HepG2 (cell line): ENCODE data around the gene ZNF71. TPM values are rescaled to one million over a fixed set of nuclear protein-coding genes. Genes with fewer than 3 reads are reported as not detected.

ENCODE experiments used
- AHR ChIP-seq: IDR thresholded peaks from 2 replicates; pipeline ENCODE4 v1.6.1; 2018; ENCODE audit warnings: missing genetic modification reagents, missing compliant biosample characterization
- HIVEP1 ChIP-seq: sonication (generic); formaldehyde crosslinking; IDR thresholded peaks from 2 replicates; pipeline ENCODE4 v1.4.0; 2020; ENCODE audit warnings: mild to moderate bottlenecking, missing genetic modification reagents
- HNRNPK ChIP-seq: fragments of 200-400 bp; formaldehyde crosslinking; IDR thresholded peaks from 2 replicates; pipeline ENCODE4 v1.6.1; 2018; ENCODE audit warnings: low read length, low read depth, moderate library complexity, mild to moderate bottlenecking; ENCODE audit not compliant: poor library complexity, severe bottlenecking
- IKZF1 ChIP-seq: fragments of 450-650 bp; IDR thresholded peaks from 2 replicates; pipeline ENCODE4 v1.7.1; 2016
- POLR2AphosphoS2 ChIP-seq: IDR thresholded peaks from 2 replicates; pipeline ENCODE4 v1.6.1; 2011; ENCODE audit warnings: low read depth, low read length, improper control_type of control experiment
- PPARG ChIP-seq: conservative IDR thresholded peaks from 2 replicates; pipeline ENCODE4 v1.6.1; 2016; ENCODE audit warnings: missing biosample characterization, missing genetic modification reagents
- RERE ChIP-seq: IDR thresholded peaks from 2 replicates; pipeline ENCODE4 v1.6.1; 2016; ENCODE audit warnings: low read depth, missing genetic modification reagents, missing compliant biosample characterization
- SAFB2 ChIP-seq: sonication (generic); formaldehyde crosslinking; IDR thresholded peaks from 2 replicates; pipeline ENCODE4 v1.5.1; 2020; ENCODE audit warnings: missing genetic modification reagents, low read depth, mild to moderate bottlenecking, borderline replicate concordance
- SP1 ChIP-seq, 2 experiments: fragments of 450-650 bp in 1 of 2; sonication (generic) in 1 of 2; formaldehyde crosslinking in 1 of 2; IDR thresholded peaks; 2 replicates each; pipeline versions ENCODE4 v1.4.0 to v1.6.1; 2016 to 2020; ENCODE audit warnings: missing genetic modification reagents in 1 of 2
- ZBED4 ChIP-seq: sonication (generic); formaldehyde crosslinking; IDR thresholded peaks from 2 replicates; pipeline ENCODE4 v1.4.0; 2020; ENCODE audit warnings: missing genetic modification reagents, borderline replicate concordance
- ZMYM2 ChIP-seq: sonication (generic); formaldehyde crosslinking; IDR thresholded peaks from 2 replicates; pipeline ENCODE4 v1.8.0; 2022; ENCODE audit warnings: mild to moderate bottlenecking, missing genetic modification reagents
- ZNF337 ChIP-seq: sonication (generic); formaldehyde crosslinking; IDR thresholded peaks from 2 replicates; pipeline ENCODE4 v1.5.1; 2020; ENCODE audit warnings: missing genetic modification reagents, low read depth, mild to moderate bottlenecking, borderline replicate concordance
- ZNF468 ChIP-seq: sonication (generic); formaldehyde crosslinking; IDR thresholded peaks from 2 replicates; pipeline ENCODE4 v1.8.0; 2022; ENCODE audit warnings: mild to moderate bottlenecking, moderate library complexity, missing genetic modification reagents
- ZNF83 ChIP-seq: sonication (generic); formaldehyde crosslinking; IDR thresholded peaks from 2 replicates; pipeline ENCODE4 v1.4.0; 2020; ENCODE audit warnings: missing genetic modification reagents, mild to moderate bottlenecking, borderline replicate concordance
- polyA plus RNA-seq, 8 experiments: library from polyadenylated mRNA; depleted of rRNA in 3 of 8; stranded (reverse) in 7 of 8; unstranded in 1 of 8; fragments of >200 nt; fragmentation: Illumina TruSeq in 4 of 8; extraction: Trizol in 4 of 8; gene quantifications; 2 replicates each; pipeline versions ENCODE4 v1.2.1 to v1.2.3, GENCODE V29; 2011 to 2016; ENCODE audit warnings: low read depth in 4 of 8, missing spikeins in 1 of 8, mixed read lengths in 1 of 8; ENCODE audit not compliant: insufficient read depth in 1 of 8
- total RNA-seq, 5 experiments: library from RNA; depleted of rRNA; stranded (reverse); fragments of >200 nt; fragmentation: Illumina TruSeq; extraction: Trizol; gene quantifications; 2 replicates each; pipeline ENCODE4 v1.2.3, GENCODE V29; 2016; ENCODE audit warnings: low read depth in 1 of 5
- TF ChIP-seq, protein P1 (sequence below), 2 experiments: IDR thresholded peaks; 2 replicates each; pipeline ENCODE4 v1.6.1; 2011 to 2012; ENCODE audit warnings: low read length in 2 of 2, borderline replicate concordance in 1 of 2, low read depth in 1 of 2, mild to moderate bottlenecking in 1 of 2, moderate library complexity in 1 of 2

Gene ZNF71
- total and polyA plus RNA-seq, 2 of the 13 experiments (the other 11 are each of a cell fraction or from before 2014, with no cell fraction given), result 2.2 to 4.4 TPM

- TF ChIP-seq PPARG (no peak), AHR (CRISPR knock-in tag) (peak; percentile 42; the same call in 1 of the 2 replicates), HNRNPK (peak; percentile 90), ZBED4 (no peak), SAFB2 (CRISPR knock-in tag) (0 out of 2 replicates have a peak, but pooled peaks have one; percentile 6), ZNF337 (CRISPR knock-in tag) (no peak), IKZF1 (no peak), ZNF83 (no peak), RERE (CRISPR knock-in tag) (no peak), HIVEP1 (no peak), ZNF468 (CRISPR knock-in tag) (no peak), SP1 (IDR thresholded peaks at IDR 0.05) (no peak), SP1 (CRISPR knock-in tag; IDR thresholded peaks at IDR 0.05) (peak; percentile 25; the same call in 1 of the 2 replicates), POLR2AphosphoS2 (no peak), ZMYM2 (no peak)
- TF ChIP-seq, protein P1, sequence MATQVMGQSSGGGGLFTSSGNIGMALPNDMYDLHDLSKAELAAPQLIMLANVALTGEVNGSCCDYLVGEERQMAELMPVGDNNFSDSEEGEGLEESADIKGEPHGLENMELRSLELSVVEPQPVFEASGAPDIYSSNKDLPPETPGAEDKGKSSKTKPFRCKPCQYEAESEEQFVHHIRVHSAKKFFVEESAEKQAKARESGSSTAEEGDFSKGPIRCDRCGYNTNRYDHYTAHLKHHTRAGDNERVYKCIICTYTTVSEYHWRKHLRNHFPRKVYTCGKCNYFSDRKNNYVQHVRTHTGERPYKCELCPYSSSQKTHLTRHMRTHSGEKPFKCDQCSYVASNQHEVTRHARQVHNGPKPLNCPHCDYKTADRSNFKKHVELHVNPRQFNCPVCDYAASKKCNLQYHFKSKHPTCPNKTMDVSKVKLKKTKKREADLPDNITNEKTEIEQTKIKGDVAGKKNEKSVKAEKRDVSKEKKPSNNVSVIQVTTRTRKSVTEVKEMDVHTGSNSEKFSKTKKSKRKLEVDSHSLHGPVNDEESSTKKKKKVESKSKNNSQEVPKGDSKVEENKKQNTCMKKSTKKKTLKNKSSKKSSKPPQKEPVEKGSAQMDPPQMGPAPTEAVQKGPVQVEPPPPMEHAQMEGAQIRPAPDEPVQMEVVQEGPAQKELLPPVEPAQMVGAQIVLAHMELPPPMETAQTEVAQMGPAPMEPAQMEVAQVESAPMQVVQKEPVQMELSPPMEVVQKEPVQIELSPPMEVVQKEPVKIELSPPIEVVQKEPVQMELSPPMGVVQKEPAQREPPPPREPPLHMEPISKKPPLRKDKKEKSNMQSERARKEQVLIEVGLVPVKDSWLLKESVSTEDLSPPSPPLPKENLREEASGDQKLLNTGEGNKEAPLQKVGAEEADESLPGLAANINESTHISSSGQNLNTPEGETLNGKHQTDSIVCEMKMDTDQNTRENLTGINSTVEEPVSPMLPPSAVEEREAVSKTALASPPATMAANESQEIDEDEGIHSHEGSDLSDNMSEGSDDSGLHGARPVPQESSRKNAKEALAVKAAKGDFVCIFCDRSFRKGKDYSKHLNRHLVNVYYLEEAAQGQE (IDR thresholded peaks at IDR 0.05; ENCODE audit: borderline replicate concordance in 1 of 2, low read depth in 1 of 2, low read length in 2 of 2), result no peak
These were observed at the start of gene ZNF71 (continued) for GRCh38 chr19:56594783-56595547.
